Left renal pelvis (tissue), 4 donors: Measurements from ENCODE around the gene CCDC150. TPM values are rescaled to one million over a fixed set of nuclear protein-coding genes. Genes with fewer than 3 reads are reported as not detected.
"Not testable (repeated sequence)": the region's sequence is repeated elsewhere in the genome, so short reads cannot be mapped to it uniquely, and the experiment has no call there.

Source experiments
- DNase-seq, 4 donors: peaks; one replicate each; pipeline ENCODE4 v3.0.0-alpha.2; 2013; ENCODE audit warnings: low read depth in 4 of 4, low spot score in 3 of 4
- polyA plus RNA-seq, 4 donors: library from polyadenylated mRNA; unstranded; fragments of 120-200 nt; gene quantifications; one replicate each; pipeline ENCODE4 v1.2.1, GENCODE V29; 2013; ENCODE audit not compliant: insufficient read length in 4 of 4

CCDC150 gene
- polyA plus RNA-seq, 4 donors = 6.6 to 23.6 (median 22.5) TPM

GRCh38 chr2:196630531-196630930, 9.0 kb upstream of the CCDC150 start:
- no peak for DNase-seq

GRCh38 chr2:196635156-196635555, 4.4 kb upstream of the CCDC150 start:
- DNase-seq = no peak

- no peak for DNase-seq
Measured at GRCh38 chr2:196638765-196639164, 750 bp upstream of the CCDC150 start.

- no peak for DNase-seq
Measured at GRCh38 chr2:196640031-196640548, 575 bp downstream of the CCDC150 start.

- no peak for DNase-seq
Measured at GRCh38 chr2:196649202-196649601, 9.7 kb downstream of the CCDC150 start.

GRCh38 chr2:196651387-196652094, 12.0 kb downstream of the CCDC150 start:
- no peak for DNase-seq

GRCh38 chr2:196652869-196653268, 13.4 kb downstream of the CCDC150 start:
- DNase-seq = no peak

GRCh38 chr2:196653843-196654242, 14.3 kb downstream of the CCDC150 start:
- no peak for DNase-seq

- no peak for DNase-seq
Measured at GRCh38 chr2:196655761-196656160, 16.2 kb downstream of the CCDC150 start.

GRCh38 chr2:196657333-196657732, 17.8 kb downstream of the CCDC150 start:
- no peak for DNase-seq

- DNase-seq = no peak
Measured at GRCh38 chr2:196659844-196660243, 20.3 kb downstream of the CCDC150 start.

- DNase-seq = no peak
Measured at GRCh38 chr2:196660244-196660643, 20.7 kb downstream of the CCDC150 start.

- no peak for DNase-seq
Measured at GRCh38 chr2:196670342-196670741, 30.8 kb downstream of the CCDC150 start.

- DNase-seq = no peak
Measured at GRCh38 chr2:196675963-196676362, 36.4 kb downstream of the CCDC150 start.

- DNase-seq = no peak
Measured at GRCh38 chr2:196677404-196677803, 37.9 kb downstream of the CCDC150 start.

- no peak for DNase-seq
Measured at GRCh38 chr2:196679368-196679767, 39.9 kb downstream of the CCDC150 start.

GRCh38 chr2:196681510-196681909, 42.0 kb downstream of the CCDC150 start:
- no peak for DNase-seq

- DNase-seq = no peak
Measured at GRCh38 chr2:196685792-196686191, 46.3 kb downstream of the CCDC150 start.

GRCh38 chr2:196686737-196687136, 47.2 kb downstream of the CCDC150 start:
- DNase-seq = not testable (repeated sequence)

GRCh38 chr2:196696423-196697079, 57.0 kb downstream of the CCDC150 start:
- DNase-seq = no peak

GRCh38 chr2:196697825-196698224, 58.3 kb downstream of the CCDC150 start:
- no peak for DNase-seq

GRCh38 chr2:196702641-196703040, 63.1 kb downstream of the CCDC150 start:
- DNase-seq = no peak
